Right lobe of liver (tissue), 4 donors: ENCODE measurements around the gene MAGI1.

ENCODE experiments used
- CTCF ChIP-seq, 4 donors: fragments of 200-600 bp in 3 of 4; fragments of 450-650 bp in 1 of 4; IDR thresholded peaks; one replicate each; pipeline versions ENCODE4 v1.5.1 to v1.8.0; 2016 to 2022; ENCODE audit warnings: antibody characterized with exemption in 4 of 4, mild to moderate bottlenecking in 2 of 4
- POLR2A ChIP-seq: fragments of 450-650 bp; IDR thresholded peaks from one replicate; pipeline ENCODE4 v1.6.1; 2017; ENCODE audit warnings: antibody characterized with exemption, mild to moderate bottlenecking
- donor health status: DM: no; HTN: no; CAD: no.
- donor health status: DM: no; HTN: no; CAD: no.
- donor health status: DM: no; HTN: yes; CAD: no.

- TF ChIP-seq POLR2A: no peak
- no peak for TF ChIP-seq CTCF (IDR thresholded peaks at IDR 0.05)
Measured at GRCh38 chr3:65625305-65625704, 413.4 kb downstream of the MAGI1 start.
